Activated gamma-delta T cell (primary cell): ENCODE measurements around the gene PRUNE2.

Experiments
- DNase-seq: peaks from one replicate; lab custom pipeline; 2025; lab: John Stamatoyannopoulos, UW

PRUNE2 gene

DNA sequence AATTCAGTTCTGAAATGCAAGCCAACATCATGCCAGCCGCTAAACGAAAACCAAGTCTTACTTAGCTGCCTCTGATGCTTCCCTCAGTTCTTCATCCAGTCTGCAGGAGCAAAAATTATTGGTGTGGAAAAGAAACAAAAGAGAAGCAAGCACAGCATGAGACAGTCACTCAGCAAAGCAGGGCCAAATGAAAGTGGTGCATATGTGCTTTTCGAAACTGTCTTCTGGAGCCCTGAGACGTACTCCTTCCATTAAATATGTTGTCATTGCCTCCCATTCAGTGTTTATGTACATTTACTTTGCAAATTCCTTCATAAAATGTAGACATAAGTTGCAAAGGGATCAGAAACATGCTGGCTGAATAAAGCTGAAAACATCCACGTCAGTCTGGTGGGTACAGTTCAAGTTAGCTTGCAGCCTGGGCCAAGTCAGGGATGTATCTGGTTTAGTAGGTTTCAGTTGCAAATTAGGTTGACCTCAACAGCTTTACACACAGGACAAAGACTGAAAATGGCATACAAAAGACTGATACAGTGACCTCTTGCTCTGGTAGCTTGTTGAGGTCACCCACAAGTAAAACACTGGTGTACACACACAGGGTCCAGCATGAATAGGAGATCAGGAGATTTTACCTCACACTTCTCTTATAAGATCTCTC is 281.4 kb downstream of the PRUNE2 start:
- no peak for DNase-seq

DNA sequence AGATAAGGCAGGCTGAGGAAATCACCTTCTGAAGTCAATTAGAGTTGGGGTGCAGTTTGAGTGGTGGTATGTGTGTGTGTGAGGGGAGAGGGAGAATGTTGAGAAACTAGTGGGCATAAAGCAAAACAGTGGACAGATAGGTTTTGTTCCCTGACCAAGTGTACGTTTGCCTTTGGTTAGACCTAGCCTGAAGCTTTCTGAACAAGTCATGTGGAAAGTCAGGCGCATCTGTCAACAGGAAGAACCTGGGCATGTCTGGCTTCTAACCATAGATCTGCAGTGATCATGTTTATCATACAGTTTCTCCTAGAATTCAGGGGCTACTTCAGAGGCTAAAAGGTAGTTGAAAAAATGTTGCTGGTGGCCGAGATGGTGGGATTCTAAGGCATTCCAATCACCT is 284.9 kb downstream of the PRUNE2 start:
- DNase-seq: no peak

DNA sequence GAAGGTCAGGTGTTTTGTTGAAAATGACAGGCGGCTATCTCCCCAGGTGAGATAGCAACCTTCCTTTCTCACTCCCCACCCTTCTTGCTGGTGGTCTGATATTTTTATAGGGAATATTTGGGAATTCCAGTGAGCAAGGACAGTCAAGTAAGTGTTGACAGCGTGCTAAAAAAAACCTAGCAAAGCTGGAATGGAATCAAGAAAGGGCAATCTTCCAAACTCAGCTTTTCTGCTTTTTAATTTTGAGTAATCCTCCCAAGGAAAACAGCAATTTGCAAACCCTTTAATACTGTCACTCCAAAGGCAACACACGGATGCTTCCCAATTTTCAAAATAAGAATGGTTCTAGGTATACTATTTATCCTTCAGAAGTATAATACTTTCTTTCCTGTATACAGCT is 285.3 kb downstream of the PRUNE2 start:
- no peak for DNase-seq

DNA sequence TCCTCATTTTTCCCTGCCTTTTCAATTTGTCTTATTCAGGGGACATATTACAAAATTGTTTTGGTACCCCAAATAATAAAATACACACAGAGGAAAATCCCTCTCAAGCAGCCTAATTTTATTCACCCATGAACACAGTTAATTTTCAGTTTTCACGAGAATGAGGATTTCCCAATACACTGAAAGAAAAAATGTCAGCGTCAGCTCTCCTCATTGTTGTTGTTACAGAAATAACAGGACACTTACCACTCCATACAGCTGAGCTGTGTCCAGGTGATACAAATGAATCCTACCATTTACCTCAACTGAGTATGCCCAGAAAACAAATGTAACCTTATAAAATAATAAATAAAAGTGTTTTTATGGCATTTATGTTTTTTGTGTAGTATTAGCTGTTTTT is 286.3 kb downstream of the PRUNE2 start:
- DNase-seq: no peak

DNA sequence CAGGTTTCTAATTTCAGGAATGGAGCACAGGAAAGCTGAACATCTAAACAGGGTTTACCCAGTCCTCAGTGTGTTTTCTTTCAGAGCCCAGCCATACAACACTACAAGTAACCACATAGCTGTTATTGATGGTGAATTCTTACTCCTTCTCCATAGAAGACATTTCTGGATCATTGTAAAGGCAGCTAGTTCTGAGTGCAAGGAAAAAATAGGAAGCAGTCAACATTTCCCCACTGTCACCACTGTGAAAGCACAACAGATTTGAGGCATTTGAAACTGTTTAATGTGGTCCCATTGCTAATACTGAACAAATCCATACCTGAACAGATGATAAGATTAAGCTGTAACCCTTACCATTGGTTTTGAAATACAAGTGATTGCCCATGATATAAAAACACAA is 286.7 kb downstream of the PRUNE2 start:
- no peak for DNase-seq

DNA sequence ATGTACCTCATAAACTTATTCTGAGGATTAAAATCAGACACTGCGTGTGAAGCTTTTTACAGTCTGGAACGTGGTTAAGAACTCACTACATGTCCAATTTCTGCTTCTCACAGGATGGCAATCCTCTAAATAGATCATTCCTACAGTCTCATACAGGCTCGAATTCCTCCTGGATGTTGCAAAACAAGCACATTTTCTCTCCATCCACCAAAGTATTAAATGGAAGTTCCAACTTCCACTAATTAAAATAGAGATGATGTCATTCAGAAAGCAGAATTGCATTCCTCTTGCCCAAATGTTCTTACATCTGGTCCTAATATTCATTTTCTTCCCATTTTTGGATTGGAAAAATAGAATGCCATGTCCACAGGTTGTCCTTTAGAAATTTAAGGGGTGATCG is 287.2 kb downstream of the PRUNE2 start:
- DNase-seq: no peak

DNA sequence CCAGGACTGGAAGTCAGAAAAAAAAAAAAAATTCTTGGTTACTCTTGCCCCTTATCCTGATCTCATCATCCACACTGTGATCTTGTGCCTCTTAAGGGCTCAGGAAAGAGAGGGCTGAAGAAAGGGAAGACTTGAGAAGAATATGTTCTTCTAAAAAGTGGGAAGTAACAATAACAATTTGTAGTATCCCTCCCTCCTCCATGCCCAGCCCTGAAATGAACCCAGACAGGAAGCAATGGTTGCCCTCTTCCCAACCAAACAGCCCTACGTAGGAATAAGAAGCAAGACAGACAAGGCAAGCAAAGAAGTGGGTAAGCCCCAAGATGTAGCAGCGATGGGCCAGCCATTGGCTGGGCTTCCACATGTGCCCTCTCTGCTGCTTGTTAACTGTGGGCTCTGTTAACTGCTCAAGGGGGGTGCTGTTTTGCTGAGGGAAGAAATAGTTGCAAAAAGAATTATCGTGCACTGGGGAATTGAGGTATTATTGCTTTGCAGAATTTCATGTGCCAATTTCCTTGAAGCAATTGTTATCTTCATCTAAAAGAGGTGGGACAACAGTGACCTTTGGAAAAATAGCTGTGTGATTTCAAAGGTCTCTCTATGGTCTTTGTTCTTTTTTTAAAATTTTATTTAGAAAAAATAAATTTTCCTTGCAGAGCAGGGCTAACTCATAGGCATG is 288.3 kb downstream of the PRUNE2 start:
- DNase-seq: no peak

DNA sequence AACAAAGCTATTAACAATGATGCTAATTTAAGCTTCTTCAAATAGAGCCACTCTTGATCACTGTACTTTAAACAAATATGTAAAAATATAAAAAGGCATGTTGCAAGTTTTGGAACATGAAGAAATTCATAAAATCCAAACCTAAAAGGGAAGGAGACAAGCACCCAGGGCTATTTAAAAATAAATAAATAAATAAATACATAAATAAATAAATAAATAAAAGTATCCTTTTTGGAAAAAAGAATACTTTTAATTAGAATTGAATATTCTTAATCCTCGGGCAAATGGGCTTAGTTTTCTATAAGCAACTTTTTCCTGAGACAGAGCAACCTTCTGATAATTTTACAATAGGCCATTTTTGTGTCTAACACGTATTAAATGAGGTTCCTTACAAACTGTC is 289.1 kb downstream of the PRUNE2 start:
- no peak for DNase-seq

DNA sequence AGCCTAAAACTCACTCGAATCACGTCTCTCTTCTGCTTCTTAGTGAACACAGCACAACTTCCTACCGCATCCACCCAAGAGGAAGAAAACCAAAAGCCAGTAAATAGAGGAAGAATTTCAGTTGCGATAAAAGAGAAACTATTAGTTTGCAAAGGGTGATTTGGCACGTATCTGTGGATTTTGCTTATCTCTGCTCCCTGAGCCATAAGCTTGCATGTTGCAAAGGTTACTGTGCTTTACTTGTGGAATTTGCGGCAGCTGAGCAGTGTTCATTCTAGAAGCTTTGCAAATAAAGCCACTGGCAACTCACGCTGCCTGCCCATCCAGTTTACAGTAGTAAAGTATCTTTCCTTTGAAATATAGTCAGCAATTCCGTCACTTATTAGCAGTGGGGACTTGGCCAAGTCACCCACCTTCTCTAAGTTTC is 290.7 kb downstream of the PRUNE2 start:
- no peak for DNase-seq

DNA sequence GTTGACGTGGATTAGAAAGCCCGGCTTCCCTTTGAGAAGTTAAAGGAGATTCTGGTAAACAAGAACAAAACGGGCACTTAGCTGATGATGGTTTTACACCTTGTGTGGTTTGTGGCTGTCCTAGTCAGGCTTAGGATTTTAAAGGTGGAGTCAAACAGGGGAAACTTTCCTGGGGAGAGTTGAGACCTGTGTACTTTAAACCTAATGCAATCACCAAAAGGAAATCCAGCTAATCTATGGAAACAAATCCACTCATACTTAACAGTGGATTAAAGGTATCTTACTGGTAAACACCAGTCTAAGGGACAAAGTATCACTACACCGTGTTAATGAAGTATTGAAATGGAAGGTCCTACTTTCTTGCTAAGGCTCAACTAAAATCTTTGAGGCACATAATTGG is 291.9 kb downstream of the PRUNE2 start:
- no peak for DNase-seq

DNA sequence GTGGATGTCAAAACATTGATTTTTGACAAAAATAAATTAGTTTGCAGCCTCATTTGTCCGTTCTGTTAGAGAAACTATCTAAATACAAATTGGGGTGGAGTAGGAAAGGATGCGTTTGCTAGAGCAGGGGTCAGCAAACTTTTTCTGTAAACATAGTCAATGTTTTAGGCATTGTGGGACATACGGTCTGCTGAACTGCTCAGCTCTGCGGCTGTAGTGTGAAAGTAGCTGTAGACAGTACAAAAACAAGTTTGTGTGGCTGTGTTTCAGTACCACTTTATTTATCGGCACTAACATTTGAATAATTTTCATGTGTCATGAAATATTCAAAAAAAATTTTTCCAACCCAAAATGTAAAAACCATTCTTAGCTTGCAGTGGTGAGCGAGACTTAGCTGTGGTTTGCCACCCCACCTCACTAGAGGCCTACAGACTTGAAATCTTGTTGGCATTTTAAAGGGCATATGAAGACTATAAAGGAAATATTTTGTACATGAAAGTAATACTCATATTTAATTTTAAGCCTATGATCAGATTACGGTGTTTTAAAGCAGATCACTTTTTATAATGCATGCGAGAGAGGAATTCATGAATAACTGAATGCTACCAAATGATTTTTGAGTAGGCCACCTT is 292.6 kb downstream of the PRUNE2 start:
- no peak for DNase-seq

DNA sequence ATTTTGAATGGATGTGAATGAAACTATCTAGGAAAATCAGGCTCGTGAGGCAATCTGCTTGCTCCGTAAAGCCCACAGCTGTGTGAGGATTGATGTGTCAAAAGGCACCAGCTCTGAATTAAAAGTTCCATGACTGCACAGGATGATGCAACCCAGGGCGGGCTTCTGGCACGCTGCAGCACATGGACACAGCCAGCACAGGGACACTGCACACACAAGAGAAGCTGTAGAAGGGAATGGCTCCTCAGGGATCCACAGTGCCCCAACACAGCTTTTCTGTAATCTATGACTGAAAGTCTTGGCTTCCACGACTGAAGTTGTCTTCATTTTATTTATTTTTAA is 295.9 kb downstream of the PRUNE2 start:
- no peak for DNase-seq

DNA sequence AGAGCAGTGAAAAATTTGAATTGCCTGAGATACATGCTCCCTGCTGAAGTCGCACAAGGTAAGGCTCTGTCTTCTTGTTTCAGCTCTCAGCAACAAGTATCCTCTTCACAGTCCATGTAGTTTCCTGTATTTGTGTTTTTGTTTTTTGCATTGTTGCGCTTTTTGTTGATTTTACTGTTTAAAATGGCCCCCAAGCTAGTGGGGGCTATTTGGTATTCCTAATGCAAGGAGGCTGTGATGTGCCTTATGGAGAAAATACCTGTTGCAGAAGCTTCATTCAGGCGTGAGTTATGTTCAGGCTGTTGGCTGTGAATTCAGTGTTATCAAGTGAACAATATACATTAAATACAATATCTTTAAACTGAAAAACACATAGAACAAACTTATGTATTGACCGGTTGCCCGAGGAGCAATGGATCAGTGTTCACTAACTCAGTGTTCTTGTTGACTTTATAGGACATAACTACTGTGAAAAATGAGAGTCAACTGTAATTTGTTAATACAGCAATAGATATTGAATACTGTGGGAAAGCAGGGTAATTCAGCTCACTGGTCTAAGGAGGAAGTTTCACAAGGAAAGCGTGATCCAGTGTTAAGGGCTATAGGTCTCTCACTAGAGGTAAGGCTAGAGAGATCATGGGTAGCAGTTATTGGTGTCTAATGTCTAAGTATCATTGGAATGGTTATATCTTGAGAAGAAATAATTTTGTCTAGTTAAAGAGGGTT is 296.5 kb downstream of the PRUNE2 start:
- no peak for DNase-seq

DNA sequence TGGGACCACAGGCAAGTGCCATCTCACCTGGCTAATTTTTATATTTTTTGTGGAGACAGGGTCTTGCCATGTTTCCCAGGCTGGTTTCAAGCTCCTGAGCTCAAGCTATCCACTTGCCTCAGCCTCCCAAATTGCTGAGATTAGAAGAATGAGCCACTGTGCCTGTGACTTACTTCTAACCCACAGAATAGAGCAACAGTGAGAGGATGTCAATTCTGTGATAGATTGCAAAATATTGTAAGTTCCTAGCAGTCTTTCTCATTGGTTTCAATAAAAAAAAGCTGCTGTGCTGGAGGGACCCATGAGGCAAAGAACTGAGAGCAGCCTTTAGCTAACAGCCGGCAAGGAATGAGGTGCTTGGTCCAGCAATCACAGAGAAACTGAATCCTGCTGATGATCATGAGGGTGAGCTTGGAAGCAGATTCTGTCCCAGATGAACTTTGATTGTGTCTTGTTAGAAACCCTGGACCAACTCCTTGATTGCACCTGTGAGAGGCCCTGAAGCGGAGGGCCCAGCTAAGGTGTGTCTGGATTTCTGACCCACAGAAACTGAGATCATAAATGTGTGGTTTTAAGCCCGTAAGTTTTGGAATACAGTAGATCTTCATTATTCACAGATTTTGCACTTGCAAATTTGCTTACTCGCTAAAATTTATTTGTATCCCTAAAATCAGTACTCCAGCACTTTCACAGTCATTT is 297.2 kb downstream of the PRUNE2 start:
- no peak for DNase-seq

DNA sequence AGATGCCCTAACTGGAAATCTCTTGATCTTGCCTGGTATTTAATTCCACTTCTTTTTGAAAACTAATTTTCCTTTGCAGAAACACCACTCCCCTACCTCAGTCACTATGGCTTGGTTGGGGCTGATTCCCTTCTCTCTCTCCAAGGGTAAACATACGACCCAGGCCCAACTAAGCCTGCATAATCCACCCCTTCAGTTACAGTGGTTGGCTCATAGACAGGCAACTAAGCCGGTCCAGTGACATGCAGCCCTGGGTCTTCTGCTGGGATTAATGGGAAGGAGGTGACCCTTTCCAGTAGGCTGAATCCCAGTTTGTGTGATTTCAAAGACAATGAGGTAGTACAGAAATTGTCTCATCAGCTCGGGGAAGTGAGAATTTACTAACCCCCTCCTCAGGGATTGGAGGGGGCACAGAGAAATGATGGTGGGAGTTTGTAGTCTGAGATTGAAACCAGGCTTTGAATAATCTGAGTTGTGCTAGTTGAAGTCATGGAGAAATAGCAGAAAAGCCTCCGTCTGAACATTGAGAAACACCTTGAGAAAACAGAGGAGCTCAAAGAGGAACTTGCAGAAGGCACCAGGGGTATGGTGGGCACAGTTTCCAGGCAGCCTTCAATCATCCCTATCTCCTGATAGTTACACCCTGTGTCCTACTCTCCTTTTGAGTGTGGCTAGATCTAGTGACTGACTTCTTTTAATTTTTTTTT is 298.0 kb downstream of the PRUNE2 start:
- DNase-seq: no peak

DNA sequence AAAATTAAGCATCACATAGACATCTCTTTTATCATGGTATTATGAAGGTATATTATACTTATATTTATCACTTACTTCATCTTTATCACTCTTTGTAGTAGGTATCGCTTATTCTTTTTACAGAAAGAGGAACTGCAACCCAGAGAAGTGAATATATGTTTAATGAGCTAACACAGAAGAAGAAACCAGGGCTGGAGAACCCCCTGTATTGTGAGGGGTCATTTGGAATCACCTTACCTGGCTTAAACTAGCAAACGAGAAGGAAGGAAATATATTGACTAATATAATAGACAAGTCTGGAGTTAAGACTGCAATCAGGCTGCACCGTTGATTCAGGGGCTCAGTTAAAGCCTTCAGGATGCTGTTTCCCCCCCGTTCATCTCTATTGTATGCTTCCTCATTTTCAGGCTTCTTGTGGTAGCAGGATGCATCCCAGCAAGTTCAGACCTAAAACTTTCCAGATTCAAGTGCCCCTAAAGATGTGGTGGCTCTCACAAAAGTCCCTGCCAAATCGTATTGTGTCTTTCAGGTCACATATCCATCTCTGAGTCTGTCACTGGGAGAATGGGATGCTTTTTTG is 300.5 kb downstream of the PRUNE2 start:
- no peak for DNase-seq

DNA sequence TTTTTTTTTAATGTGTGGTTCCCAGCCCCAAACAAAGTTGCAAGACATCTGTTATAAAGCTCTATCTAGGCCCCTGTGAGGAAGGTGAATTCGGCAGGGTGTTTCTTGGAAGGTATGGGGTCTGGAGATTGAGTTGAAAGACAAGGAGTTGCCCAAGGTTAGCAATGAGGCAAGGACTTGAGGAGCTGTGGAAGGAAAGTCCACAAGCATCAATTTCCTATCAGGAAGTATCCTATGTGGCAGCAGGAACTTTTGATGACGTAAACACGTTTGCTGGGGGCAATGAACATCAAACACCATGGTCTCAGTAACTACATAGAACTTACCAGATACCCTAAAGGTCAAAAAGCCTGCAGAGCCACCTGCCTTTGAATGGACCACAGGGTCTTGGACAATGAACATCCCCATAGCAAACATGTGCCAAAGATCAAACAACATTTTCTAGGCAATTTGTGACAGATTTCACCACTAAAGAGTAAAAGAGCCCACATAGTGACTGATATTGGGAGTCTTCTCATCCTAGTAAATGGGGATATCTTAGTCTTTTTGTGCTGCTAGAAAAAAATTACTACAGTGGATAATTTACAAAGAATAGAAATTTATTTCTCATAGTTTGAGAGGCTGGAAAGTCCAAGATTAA is 301.9 kb downstream of the PRUNE2 start:
- no peak for DNase-seq

DNA sequence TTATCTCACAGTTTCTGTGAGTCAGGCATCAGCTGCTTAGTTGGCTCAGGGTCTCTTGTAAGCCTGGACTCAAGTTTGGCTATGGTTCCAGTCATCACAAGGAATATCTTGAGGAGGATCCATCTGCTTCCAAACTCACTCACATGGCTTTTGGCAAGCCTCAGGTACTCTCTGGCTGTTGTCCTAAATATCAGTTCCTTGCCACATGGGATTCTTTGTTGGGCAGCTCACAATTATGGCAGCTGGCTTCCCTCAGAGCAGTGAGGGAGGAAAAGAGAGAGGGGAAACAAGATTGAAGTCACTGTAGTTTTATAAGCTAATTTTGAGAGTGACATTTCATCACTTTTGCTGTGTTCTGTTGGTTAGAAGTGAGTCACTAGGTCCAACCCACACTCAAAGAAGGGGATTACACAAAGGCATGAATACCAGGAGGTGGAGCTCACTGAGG is 302.4 kb downstream of the PRUNE2 start:
- no peak for DNase-seq

DNA sequence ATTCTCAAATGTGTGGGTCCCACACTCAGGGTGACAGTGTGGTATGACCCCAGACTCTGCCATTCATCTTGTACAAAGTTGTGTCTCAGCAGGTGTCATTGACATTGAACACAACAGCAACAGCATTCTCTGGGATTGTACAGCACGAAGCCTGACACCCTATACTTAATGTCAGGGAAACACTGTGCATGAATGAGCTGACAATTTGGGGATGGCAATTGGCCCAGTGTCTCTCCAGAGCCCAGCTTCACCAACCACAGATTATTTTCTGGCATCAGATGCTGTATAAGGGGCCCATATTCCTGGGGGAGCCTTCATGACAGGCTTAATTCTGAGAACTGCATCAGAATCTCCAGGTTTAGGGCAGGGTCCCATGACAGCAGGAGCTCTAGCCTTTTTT is 303.7 kb downstream of the PRUNE2 start:
- no peak for DNase-seq

DNA sequence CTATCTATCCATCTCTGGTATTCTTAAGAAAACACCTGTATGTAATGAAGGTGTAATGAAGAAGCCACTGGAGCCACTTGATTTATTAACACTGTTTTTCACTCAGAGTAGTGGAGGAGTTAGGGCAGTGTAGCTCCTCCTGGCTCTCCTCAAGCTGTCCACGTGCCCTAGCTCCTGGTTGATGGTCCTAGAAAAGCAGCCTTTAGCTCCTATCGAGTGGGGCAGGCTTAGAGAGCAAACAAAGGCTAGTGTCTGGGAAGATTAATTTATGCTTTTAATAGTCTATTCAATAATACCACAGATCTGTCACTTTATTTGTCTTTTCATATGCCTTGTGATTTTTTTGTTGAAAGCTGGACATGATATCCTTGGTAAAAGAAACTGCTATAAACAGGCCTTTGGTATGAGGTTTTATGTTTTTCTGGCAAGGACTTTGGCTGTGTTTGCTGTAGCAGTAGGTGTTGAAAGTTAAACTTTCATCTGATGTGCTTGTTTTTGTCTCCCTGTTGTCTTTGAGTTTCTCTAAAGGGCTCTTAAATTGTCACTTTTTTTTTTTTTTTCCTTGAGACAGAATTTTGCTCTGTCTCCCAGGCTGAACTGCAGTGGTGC is 305.8 kb downstream of the PRUNE2 start:
- no peak for DNase-seq
